Fibroblast of lung (primary cell): ENCODE results near the gene ATP8A2. TPM values are rescaled to one million over a fixed set of nuclear protein-coding genes. Genes with fewer than 3 reads are reported as not detected.
"Not testable (repeated sequence)": the region's sequence is repeated elsewhere in the genome, so short reads cannot be mapped to it uniquely, and the experiment has no call there.

Source experiments
- DNase-seq, 2 donors: peaks; one replicate each; pipeline versions ENCODE4 v3.0.0 to v3.0.0-alpha.2; 2010; ENCODE audit warnings: low read depth in 2 of 2
- H2AFZ ChIP-seq: 2 replicates; pipeline ENCODE4 v1.5.1; 2012; ENCODE audit warnings: low read length, control low read depth, inconsistent platforms
- H3K27ac ChIP-seq: 2 replicates; pipeline ENCODE4 v1.5.1; 2011; ENCODE audit warnings: low read length, control low read depth; ENCODE audit not compliant: insufficient read depth
- H3K27me3 ChIP-seq: 2 replicates; pipeline ENCODE4 v1.5.1; 2011; ENCODE audit warnings: mild to moderate bottlenecking, low read length; ENCODE audit not compliant: control insufficient read depth, insufficient read depth
- H3K36me3 ChIP-seq: 2 replicates; pipeline ENCODE4 v1.5.1; 2011; ENCODE audit warnings: low read length; ENCODE audit not compliant: control insufficient read depth, insufficient read depth
- H3K4me1 ChIP-seq: 2 replicates; pipeline ENCODE4 v1.5.1; 2011; ENCODE audit warnings: low read length; ENCODE audit not compliant: control insufficient read depth, insufficient read depth; ENCODE audit errors: extremely low read depth
- H3K4me2 ChIP-seq: 2 replicates; pipeline ENCODE4 v1.5.1; 2011; ENCODE audit warnings: low read length, control low read depth; ENCODE audit not compliant: insufficient read depth; ENCODE audit errors: extremely low read depth
- H3K4me3 ChIP-seq, 4 experiments: fragments of 200-600 bp in 1 of 4; sonication (generic) in 1 of 4; replicated peaks in 1 of 4; 2 replicates each; pipeline ENCODE4 v1.5.1; 2011 to 2016; ENCODE audit warnings: low read length in 4 of 4, low read depth in 3 of 4, mild to moderate bottlenecking in 3 of 4, control low read depth in 2 of 4, inconsistent platforms in 1 of 4, mixed read lengths in 1 of 4; ENCODE audit not compliant: insufficient read depth in 1 of 4; ENCODE audit errors: control extremely low read depth in 1 of 4
- H3K79me2 ChIP-seq: 2 replicates; pipeline ENCODE4 v1.5.1; 2012; ENCODE audit warnings: mild to moderate bottlenecking, low read length, inconsistent platforms; ENCODE audit not compliant: control insufficient read depth, insufficient read depth
- H3K9ac ChIP-seq: 2 replicates; pipeline ENCODE4 v1.5.1; 2011; ENCODE audit warnings: mild to moderate bottlenecking, low read length, control low read depth; ENCODE audit not compliant: insufficient read depth
- H3K9me3 ChIP-seq: 2 replicates; pipeline ENCODE4 v1.5.1; 2012; ENCODE audit warnings: low read depth, low read length; ENCODE audit not compliant: control insufficient read depth, insufficient read depth
- H4K20me1 ChIP-seq: 2 replicates; pipeline ENCODE4 v1.5.1; 2011; ENCODE audit warnings: low read length; ENCODE audit not compliant: control insufficient read depth, insufficient read depth; ENCODE audit errors: extremely low read depth
- EZH2 ChIP-seq: IDR thresholded peaks from 2 replicates; pipeline ENCODE4 v1.5.1; 2012; ENCODE audit warnings: low read length, control low read depth, mild to moderate bottlenecking; ENCODE audit errors: missing control alignments
- polyA plus RNA-seq, 2 donors: library from polyadenylated mRNA; depleted of rRNA in 1 of 2; stranded (reverse) in 1 of 2; unstranded in 1 of 2; fragments of >200 nt; gene quantifications; 2 replicates each; pipeline ENCODE4 v1.2.1, GENCODE V29; 2011 to 2012; ENCODE audit warnings: missing spikeins in 1 of 2
- total RNA-seq: library from RNA; depleted of rRNA; stranded (reverse); fragments of >200 nt; gene quantifications from 2 replicates; pipeline ENCODE4 v1.2.1, GENCODE V29; 2014
- TF ChIP-seq, protein P1 (sequence below), 2 donors: IDR thresholded peaks in 1 of 2; conservative IDR thresholded peaks in 1 of 2; 1 replicate in 1 of 2; 2 replicates in 1 of 2; pipeline ENCODE4 v1.5.1; 2011 to 2012; ENCODE audit warnings: low read length in 2 of 2, control low read depth in 1 of 2, inconsistent platforms in 1 of 2, low read depth in 1 of 2, mild to moderate bottlenecking in 1 of 2

Gene ATP8A2
- total and polyA plus RNA-seq, 2 donors (not counting 1 experiment from before 2014, with no cell fraction given): under 0.01 to 0.01 TPM

DNA sequence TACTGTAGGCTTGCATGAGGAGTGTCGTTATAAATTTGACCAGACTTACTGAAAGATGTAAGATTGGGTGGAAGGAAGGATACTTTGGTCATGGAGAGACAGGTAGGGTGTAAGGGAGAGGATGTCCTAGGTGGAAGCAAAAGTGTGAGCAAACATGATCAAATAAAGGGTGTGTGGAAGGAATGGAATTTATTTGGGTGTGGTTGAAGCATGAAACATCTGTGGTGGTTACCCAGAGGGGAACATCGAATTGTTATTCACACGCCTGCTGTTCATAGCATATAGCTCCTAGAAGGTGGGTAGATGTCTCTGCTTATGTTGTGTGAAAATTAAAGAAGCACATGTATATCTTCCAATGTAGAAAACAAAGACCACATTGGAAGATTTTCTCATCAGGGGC lies 157.7 kb downstream of the ATP8A2 start:
- no peaks in the 10 kb centered on the region for H3K79me2 ChIP-seq
- no peak for DNase-seq
- H3K4me2 ChIP-seq: no peak overlapping the region
- H3K9me3 ChIP-seq: no peaks in the 10 kb centered on the region
- no peaks in the 10 kb centered on the region for H3K27me3 ChIP-seq
- no peaks in the 10 kb centered on the region for H3K4me1 ChIP-seq
- H3K4me3 ChIP-seq: no peak overlapping the region
- no peak overlapping the region for H3K27ac ChIP-seq
- no peaks in the 10 kb centered on the region for H3K36me3 ChIP-seq
- H3K9ac ChIP-seq: no peak overlapping the region
- TF ChIP-seq, protein P1, sequence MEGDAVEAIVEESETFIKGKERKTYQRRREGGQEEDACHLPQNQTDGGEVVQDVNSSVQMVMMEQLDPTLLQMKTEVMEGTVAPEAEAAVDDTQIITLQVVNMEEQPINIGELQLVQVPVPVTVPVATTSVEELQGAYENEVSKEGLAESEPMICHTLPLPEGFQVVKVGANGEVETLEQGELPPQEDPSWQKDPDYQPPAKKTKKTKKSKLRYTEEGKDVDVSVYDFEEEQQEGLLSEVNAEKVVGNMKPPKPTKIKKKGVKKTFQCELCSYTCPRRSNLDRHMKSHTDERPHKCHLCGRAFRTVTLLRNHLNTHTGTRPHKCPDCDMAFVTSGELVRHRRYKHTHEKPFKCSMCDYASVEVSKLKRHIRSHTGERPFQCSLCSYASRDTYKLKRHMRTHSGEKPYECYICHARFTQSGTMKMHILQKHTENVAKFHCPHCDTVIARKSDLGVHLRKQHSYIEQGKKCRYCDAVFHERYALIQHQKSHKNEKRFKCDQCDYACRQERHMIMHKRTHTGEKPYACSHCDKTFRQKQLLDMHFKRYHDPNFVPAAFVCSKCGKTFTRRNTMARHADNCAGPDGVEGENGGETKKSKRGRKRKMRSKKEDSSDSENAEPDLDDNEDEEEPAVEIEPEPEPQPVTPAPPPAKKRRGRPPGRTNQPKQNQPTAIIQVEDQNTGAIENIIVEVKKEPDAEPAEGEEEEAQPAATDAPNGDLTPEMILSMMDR (conservative IDR thresholded peaks at IDR 0.05 in 1 of 2, IDR thresholded peaks at IDR 0.05 in 1 of 2; ENCODE audit: low read depth in 1 of 2, low read length in 2 of 2): no peak
- no peak for TF ChIP-seq EZH2
- no peak overlapping the region for H2AFZ ChIP-seq
- H4K20me1 ChIP-seq: no peaks in the 10 kb centered on the region

DNA sequence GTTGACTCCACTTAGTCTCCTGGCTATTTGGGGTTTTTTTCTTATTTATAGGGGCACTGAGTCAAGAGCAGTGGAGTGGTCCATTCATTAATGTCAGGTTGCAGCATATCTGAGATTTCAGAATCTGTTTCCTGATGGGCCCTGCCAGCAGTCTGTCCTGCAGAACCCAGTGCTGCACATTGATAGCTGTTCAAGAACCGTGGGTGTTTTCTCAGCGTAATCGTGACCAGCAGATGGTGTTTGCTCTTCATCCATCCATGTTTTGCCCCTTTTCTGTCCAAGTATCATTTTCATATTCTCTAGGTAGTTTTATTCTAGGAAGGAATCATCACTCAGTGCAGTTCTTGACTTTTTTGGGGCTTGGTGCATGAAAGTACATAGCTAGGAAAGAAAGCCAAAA lies 166.5 kb downstream of the ATP8A2 start:
- no peaks in the 10 kb centered on the region for H3K4me1 ChIP-seq
- H3K9me3 ChIP-seq: no peaks in the 10 kb centered on the region
- no peak overlapping the region for H3K4me3 ChIP-seq
- H3K27ac ChIP-seq: no peak overlapping the region
- no peak for DNase-seq
- no peak overlapping the region for H3K9ac ChIP-seq
- H4K20me1 ChIP-seq: no peaks in the 10 kb centered on the region
- TF ChIP-seq EZH2: no peak
- TF ChIP-seq, protein P1 (conservative IDR thresholded peaks at IDR 0.05 in 1 of 2, IDR thresholded peaks at IDR 0.05 in 1 of 2; ENCODE audit: low read depth in 1 of 2, low read length in 2 of 2): no peak
- no peaks in the 10 kb centered on the region for H3K79me2 ChIP-seq
- no peak overlapping the region for H3K4me2 ChIP-seq
- H3K36me3 ChIP-seq: no peaks in the 10 kb centered on the region
- no peak overlapping the region for H2AFZ ChIP-seq
- H3K27me3 ChIP-seq: no peaks in the 10 kb centered on the region

DNA sequence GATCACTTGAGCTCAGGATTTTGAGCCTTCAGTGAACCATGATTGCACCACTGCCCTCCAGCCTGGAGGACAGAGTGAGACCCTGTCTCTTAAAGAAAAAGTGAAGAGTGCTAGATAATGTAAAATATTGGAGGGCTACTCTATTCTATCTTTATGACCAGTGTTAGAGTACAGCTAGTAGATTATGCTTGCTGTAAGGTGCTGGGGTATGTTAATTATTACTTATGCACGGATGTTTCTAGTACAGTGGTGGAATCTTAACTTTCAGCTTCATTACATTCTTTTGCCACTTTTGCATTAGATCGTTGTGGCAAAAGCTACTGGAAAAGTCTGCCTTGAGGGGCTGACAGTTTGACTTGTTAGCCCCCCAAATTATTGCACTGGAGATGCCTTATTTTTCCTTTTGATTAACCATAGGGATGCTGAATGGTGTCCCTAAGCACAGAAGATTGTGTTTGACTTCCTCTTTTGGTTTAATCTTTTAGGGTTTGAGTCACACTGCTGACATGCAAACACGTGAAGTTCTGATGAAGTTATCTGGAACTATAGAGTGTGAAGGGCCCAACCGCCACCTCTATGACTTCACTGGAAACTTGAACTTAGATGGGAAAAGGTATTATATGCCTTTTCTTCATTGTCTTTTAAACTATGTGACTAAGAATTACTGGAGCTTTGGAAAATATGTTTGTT lies 169.8 kb downstream of the ATP8A2 start:
- Histone ChIP-seq H4K20me1 (no peaks in the 10 kb centered on the region), H3K79me2 (no peaks in the 10 kb centered on the region), H2AFZ (no peak overlapping the region), H3K4me2 (no peak overlapping the region), H3K9me3 (no peaks in the 10 kb centered on the region), H3K27ac (no peak overlapping the region), H3K9ac (no peak overlapping the region), H3K27me3 (no peaks in the 10 kb centered on the region), H3K4me3 (no peak overlapping the region), H3K36me3 (no peaks in the 10 kb centered on the region), H3K4me1 (no peaks in the 10 kb centered on the region)
- TF ChIP-seq, protein P1 (conservative IDR thresholded peaks at IDR 0.05 in 1 of 2, IDR thresholded peaks at IDR 0.05 in 1 of 2; ENCODE audit: low read depth in 1 of 2, low read length in 2 of 2): no peak
- TF ChIP-seq EZH2: no peak
- DNase-seq: no peak

DNA sequence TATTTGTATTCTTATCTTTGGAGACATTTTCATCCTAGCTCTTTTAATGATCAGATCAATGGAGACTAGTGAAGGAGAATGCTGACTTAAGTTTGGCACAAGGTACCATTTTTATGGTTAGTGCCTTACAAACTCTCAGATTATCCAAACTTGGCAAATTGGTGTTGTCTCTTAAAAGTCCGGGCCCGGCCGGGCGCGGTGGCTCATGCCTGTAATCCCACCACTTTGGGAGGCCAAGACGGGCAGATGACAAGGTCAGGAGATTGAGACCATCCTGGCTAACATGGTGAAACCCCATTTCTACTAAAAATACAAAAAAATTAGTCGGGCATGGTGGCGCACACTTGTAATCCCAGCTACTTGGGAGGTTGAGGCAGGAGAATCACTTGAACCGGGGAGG lies 177.2 kb downstream of the ATP8A2 start:
- not testable (repeated sequence) for H3K4me2 ChIP-seq, H4K20me1 ChIP-seq, H3K9ac ChIP-seq, DNase-seq, H3K9me3 ChIP-seq, H3K4me1 ChIP-seq, H3K36me3 ChIP-seq, H3K27me3 ChIP-seq, H2AFZ ChIP-seq, H3K79me2 ChIP-seq, H3K4me3 ChIP-seq, H3K27ac ChIP-seq
